HG03196 (cell line): Measurements from ENCODE around the gene FKBP2.

Experiments
- ATAC-seq: cut with Tn5 transposase; IDR thresholded peaks from one replicate; pipeline ENCODE4 v1.9.1; 2021; ENCODE audit not compliant: unreplicated experiment

FKBP2 gene

DNA sequence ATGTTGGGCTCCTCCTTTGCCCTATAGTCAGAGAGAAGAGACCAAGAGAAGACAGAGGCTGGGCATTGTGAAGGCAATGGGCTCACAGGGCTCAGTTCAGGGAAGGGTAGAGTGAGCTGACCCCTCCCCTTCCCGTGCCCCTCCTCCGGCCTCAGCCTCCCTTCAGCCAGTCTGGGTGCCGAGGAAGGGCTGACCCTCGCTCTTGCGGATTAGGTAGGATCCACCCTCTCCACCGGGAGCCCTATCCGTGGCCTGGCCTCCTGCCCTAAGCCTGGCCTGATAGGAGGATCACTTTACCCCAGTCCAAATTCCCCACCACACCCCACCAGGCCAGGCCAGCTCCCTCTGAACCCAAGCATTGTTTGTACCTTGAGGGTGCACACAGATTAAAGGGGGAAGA is 7.7 kb downstream of the FKBP2 start:
- no peak for ATAC-seq

GRCh38 chr11:64249038-64249437 is 8.1 kb downstream of the FKBP2 start:
- ATAC-seq: no peak

GRCh38 chr11:64249563-64250414 is 8.9 kb downstream of the FKBP2 start:
- ATAC-seq: no peak

DNA sequence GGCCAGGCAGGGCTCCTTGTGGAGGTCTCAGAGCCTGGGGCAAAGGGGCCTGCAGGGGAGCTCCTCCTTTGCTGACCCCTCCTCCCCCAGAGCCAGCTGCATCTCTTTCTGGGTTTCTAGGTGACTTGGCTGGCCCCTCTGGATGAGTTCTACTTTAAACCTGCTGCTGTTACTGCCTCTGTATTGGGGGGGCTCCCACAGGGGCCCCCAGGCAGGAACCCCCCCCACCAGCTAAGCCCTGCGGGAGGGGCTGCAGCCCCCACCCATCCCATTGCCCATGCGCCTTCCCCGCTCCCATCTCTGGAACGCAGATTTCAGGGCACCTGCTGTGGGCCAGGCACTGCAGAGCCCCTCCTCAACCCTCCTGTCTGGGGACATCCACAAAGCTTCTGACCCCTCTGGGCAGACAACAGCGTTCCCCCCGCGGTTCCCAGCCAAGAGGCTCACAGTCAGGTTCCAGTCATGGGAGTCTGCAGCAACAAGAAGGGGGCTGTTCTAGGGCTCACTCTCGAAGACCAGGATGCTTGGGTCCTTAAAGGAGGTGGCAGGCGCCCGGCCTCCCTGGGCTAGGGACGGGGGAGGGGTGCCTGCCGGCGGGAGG is 9.6 kb downstream of the FKBP2 start:
- ATAC-seq: no peak

GRCh38 chr11:64251016-64251752 is 10.3 kb downstream of the FKBP2 start, which contains the start of gene PLCB3:
TSS of gene PLCB3 (plus strand) at chr11:64251530. CDS start at chr11:64251650, 120 bp downstream.
- no peak for ATAC-seq

DNA sequence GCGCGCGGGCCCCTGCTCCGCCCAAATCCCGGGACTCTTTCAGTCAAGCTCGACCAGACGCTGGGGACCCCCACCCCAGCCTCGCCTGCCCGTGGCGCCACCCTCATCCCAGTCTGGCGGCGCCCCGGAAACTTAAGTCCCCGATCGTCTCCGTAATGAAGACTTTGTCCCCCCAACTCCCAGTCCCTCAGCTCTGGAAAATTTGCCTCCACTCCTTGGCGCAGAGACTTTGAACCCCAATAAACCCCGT is 10.8 kb downstream of the FKBP2 start:
- ATAC-seq: no peak

- ATAC-seq: no peak
Measured at GRCh38 chr11:64252003-64252872, 11.3 kb downstream of the FKBP2 start.

- ATAC-seq: no peak
Measured at GRCh38 chr11:64253043-64253442, 12.1 kb downstream of the FKBP2 start.

GRCh38 chr11:64253481-64253880 is 12.6 kb downstream of the FKBP2 start:
- ATAC-seq: no peak

DNA sequence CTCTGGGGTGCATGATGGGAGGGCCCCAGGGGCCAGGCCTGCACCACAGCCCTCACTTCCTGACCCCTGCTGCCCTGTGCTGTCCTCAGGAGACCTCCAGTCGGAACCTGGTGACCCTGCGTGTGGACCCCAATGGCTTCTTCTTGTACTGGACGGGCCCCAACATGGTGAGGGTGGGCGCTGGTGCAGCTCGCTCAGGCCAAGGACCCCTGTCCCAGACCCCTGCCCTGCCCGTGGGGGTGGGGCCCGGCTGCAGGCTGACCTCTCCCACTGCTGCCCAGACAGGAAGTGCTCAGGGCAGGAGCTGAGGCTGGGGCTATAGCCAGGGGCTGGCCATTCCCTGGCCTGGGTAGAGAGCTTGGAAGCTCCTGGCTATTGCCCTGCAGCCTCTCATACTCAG is 13.4 kb downstream of the FKBP2 start:
- no peak for ATAC-seq

DNA sequence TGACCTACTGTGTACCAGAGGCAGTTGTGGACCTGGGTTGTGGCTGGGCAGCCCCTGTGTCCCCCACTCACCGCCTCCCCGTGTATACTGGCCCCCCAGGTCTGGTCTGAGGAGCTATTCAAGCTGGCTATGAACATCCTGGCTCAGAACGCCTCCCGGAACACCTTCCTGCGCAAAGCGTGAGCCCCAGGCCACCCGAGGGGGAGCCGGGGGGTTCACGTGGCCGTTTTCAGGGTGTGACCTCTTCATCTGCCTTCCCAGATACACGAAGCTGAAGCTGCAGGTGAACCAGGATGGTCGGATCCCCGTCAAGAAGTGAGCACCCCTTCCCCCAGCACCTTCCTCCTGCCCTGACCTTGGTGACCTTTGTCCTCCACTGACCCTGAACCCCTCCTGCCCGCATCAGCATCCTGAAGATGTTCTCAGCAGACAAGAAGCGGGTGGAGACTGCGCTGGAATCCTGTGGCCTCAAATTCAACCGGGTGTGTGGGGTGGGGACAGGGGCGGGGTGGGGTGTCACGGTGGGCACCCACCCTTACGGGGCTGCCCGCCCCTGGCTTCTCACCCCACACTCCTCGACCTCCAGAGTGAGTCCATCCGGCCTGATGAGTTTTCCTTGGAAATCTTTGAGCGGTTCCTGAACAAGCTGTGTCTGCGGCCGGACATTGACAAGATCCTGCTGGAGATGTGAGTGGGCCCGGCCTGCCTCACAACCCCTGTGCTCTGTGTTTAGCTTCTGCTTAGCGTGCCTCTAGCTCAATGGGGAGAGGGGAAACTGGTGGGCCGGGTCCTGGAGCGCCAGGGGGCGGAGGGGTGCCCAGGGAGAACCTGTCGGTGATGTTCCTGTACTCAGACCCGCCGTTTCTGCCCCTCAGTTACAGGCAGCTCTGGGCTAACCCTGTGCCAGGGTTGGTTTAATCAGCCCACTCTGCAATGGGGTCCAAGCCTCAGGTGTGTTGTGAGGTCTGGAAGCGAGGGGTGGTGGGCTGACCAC is 14.5 kb downstream of the FKBP2 start:
- no peak for ATAC-seq

DNA sequence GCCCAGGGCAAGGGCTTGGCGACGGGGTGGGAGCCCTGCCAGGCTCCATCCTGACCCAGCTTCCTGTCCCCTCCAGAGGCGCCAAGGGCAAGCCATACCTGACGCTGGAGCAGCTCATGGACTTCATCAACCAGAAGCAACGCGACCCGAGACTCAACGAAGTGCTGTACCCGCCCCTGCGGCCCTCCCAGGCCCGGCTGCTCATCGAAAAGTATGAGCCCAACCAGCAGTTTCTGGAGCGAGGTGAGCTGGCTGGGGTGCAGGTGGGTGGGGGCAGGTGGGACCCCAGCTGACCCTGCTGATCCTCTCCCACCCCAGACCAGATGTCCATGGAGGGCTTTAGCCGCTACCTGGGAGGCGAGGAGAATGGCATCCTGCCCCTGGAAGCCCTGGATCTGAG is 15.4 kb downstream of the FKBP2 start:
- no peak for ATAC-seq

DNA sequence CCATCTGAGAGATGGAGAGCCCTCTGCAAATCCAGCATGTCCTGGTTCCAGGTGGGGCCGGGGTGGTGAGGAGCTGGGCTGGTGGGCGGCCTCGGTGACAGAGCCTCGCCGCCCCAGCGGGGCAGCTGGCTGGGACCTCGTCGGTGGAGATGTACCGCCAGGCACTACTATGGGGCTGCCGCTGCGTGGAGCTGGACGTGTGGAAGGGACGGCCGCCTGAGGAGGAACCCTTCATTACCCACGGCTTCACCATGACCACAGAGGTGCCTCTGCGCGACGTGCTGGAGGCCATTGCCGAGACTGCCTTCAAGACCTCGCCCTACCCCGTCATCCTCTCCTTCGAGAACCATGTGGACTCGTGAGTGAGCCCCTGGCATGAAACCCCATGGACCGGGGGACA is 17.5 kb downstream of the FKBP2 start:
- ATAC-seq: no peak

DNA sequence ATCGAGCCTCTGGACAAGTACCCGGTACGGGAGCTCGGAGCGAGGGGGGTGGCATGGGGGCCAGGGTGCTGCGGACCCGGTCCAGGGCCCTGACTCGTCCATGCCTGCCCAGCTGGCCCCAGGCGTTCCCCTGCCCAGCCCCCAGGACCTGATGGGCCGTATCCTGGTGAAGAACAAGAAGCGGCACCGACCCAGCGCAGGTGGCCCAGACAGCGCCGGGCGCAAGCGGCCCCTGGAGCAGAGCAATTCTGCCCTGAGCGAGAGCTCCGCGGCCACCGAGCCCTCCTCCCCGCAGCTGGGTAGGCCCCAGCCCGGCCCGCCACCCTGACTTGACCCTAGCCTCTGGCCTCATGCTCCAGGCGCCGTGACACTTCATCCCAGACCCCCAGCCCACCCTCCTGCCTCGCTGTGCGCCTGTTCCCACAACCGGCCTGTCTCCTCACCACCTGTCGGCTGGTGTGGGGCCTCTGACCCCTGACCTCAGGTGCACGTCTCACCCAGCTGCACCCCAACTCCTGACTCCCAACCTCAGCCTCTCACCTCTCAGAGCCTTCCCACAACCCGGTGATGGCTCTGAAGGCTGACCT is 18.1 kb downstream of the FKBP2 start:
- ATAC-seq: no peak

GRCh38 chr11:64259533-64260067 is 18.7 kb downstream of the FKBP2 start:
- no peak for ATAC-seq

DNA sequence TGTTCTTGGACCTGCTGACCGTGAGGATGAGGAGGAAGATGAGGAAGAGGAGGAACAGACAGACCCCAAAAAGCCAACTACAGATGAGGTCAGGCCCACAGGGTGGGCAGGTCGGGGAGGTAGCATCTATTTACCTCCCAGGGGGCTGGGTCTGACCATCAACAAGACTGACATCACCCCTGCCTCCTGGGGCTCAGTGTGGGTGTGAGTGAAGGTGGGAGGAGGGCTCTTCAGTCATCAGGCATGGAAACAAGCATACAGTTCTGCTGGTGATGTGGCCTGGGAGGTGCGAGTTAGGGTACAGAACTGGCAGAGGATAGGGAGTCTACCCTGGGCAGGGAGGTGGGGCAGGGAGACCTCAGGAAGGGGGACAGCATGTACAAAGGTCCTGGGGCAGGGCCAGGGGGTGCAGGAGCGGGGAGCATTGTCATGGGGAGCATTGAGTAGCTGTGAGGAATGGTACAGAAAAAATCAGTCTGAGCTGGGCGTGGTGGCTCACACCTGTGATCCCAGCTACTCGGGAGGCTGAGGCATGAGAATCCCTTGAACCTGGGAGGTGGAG is 19.3 kb downstream of the FKBP2 start:
- no peak for ATAC-seq

GRCh38 chr11:64261556-64262080 is 20.7 kb downstream of the FKBP2 start:
- no peak for ATAC-seq

DNA sequence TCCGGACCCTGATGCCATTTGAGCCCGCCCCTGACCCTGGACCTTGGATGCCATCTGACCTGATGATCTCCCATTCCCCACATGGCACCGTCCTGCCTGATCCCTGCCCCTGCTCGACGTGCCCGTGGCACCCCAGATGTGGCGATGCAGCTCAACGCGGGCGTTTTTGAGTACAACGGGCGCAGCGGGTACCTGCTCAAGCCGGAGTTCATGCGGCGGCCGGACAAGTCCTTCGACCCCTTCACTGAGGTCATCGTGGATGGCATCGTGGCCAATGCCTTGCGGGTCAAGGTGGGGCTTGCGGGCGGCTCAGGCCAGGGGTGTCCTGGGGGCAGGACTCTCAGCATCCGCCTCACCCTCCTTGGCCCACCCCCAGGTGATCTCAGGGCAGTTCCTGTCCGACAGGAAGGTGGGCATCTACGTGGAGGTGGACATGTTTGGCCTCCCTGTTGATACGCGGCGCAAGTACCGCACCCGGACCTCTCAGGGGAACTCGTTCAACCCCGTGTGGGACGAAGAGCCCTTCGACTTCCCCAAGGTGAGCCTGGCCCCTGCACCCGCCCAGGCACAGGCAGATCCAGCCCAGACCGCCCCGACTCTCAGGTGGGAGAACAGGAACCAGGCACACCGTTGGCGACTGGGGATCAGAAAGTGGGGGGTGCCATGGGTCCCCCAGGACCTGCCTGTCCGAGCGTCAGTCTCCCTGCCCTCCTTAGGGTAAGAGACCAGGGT is 21.5 kb downstream of the FKBP2 start:
- no peak for ATAC-seq
